GM19023 (cell line): ENCODE measurements around the gene SERGEF.
"Not testable (repeated sequence)": the region's sequence is repeated elsewhere in the genome, so short reads cannot be mapped to it uniquely, and the experiment has no call there.

Source experiments
- ATAC-seq: cut with Tn5 transposase; IDR thresholded peaks from one replicate; pipeline ENCODE4 v1.9.1; 2021; ENCODE audit warnings: mild to moderate bottlenecking, moderate library complexity; ENCODE audit not compliant: unreplicated experiment

SERGEF gene

GRCh38 chr11:18001191-18001590 lies 11.7 kb downstream of the SERGEF start:
- no peak for ATAC-seq

- peak; percentile 70 for ATAC-seq
Measured at GRCh38 chr11:18000760-18001159, 12.1 kb downstream of the SERGEF start.

- ATAC-seq = not testable (repeated sequence)
Measured at GRCh38 chr11:18000128-18000527, 12.7 kb downstream of the SERGEF start.

- no peak for ATAC-seq
Measured at GRCh38 chr11:17992916-17993315, 19.9 kb downstream of the SERGEF start.

- ATAC-seq = peak; percentile 71
Measured at GRCh38 chr11:17991783-17992433, 20.9 kb downstream of the SERGEF start.

- ATAC-seq = no peak
Measured at GRCh38 chr11:17989306-17989705, 23.5 kb downstream of the SERGEF start.

GRCh38 chr11:17988465-17988864 lies 24.4 kb downstream of the SERGEF start:
- no peak for ATAC-seq

GRCh38 chr11:17987826-17988225 lies 25.0 kb downstream of the SERGEF start:
- no peak for ATAC-seq

GRCh38 chr11:17986711-17987220 lies 26.1 kb downstream of the SERGEF start:
- no peak for ATAC-seq

GRCh38 chr11:17986007-17986710 lies 26.7 kb downstream of the SERGEF start:
- no peak for ATAC-seq

GRCh38 chr11:17985517-17985916 lies 27.3 kb downstream of the SERGEF start:
- ATAC-seq = no peak

GRCh38 chr11:17983569-17983968 lies 29.3 kb downstream of the SERGEF start:
- ATAC-seq = no peak

- ATAC-seq = no peak
Measured at GRCh38 chr11:17979770-17980371, 33.0 kb downstream of the SERGEF start.

GRCh38 chr11:17978553-17979287 lies 34.1 kb downstream of the SERGEF start:
- no peak for ATAC-seq

GRCh38 chr11:17976651-17977050 lies 36.2 kb downstream of the SERGEF start:
- no peak for ATAC-seq

GRCh38 chr11:17974246-17974645 lies 38.6 kb downstream of the SERGEF start:
- ATAC-seq = no peak

- no peak for ATAC-seq
Measured at GRCh38 chr11:17972987-17973386, 39.9 kb downstream of the SERGEF start.

- no peak for ATAC-seq
Measured at GRCh38 chr11:17968206-17968605, 44.6 kb downstream of the SERGEF start.

- no peak for ATAC-seq
Measured at GRCh38 chr11:17967661-17968060, 45.2 kb downstream of the SERGEF start.

- no peak for ATAC-seq
Measured at GRCh38 chr11:17960091-17960490, 52.8 kb downstream of the SERGEF start.

GRCh38 chr11:17958446-17958845 lies 54.4 kb downstream of the SERGEF start:
- no peak for ATAC-seq
